Limb (tissue), 2 donors: ENCODE results near the gene ST6GALNAC4.
A peak's percentile ranks its signal among the peaks of the same experiment; 100 is the strongest.
"Not testable (repeated sequence)": the region's sequence is repeated elsewhere in the genome, so short reads cannot be mapped to it uniquely, and the experiment has no call there.

Experiments used
- DNase-seq, 2 donors: peaks; one replicate each; pipeline ENCODE4 v3.0.0-alpha.2; 2016; ENCODE audit errors: extremely low spot score in 2 of 2

Gene ST6GALNAC4

GRCh38 chr9:127872369-127873222 lies 44.2 kb downstream of the ST6GALNAC4 start:
- no peak for DNase-seq

- DNase-seq, result no peak
These were observed 45.3 kb downstream of the ST6GALNAC4 start for GRCh38 chr9:127871531-127871930.

- no peak for DNase-seq
These were observed 46.0 kb downstream of the ST6GALNAC4 start for GRCh38 chr9:127870887-127871286.

GRCh38 chr9:127870153-127870491 lies 46.7 kb downstream of the ST6GALNAC4 start:
- not testable (repeated sequence) for DNase-seq

- peak; percentile 70 to 89 for DNase-seq
These were observed 47.3 kb downstream of the ST6GALNAC4 start for GRCh38 chr9:127869310-127870152.

GRCh38 chr9:127868278-127868902 lies 48.5 kb downstream of the ST6GALNAC4 start:
- peak in 1 of 2 donors; percentile 18 for DNase-seq

- peak in 1 of 2 donors; percentile 25 for DNase-seq
These were observed 49.2 kb downstream of the ST6GALNAC4 start for GRCh38 chr9:127867356-127868277.

- DNase-seq, result peak in 1 of 2 donors; percentile 19
These were observed 50.3 kb downstream of the ST6GALNAC4 start for GRCh38 chr9:127866535-127866934.

GRCh38 chr9:127865645-127866464 lies 51.0 kb downstream of the ST6GALNAC4 start:
- peak in 1 of 2 donors; percentile 14 for DNase-seq

GRCh38 chr9:127863191-127863621 lies 53.6 kb downstream of the ST6GALNAC4 start:
- DNase-seq, result no peak

- no peak for DNase-seq
These were observed 54.5 kb downstream of the ST6GALNAC4 start for GRCh38 chr9:127862075-127863011.

GRCh38 chr9:127860779-127861178 lies 56.1 kb downstream of the ST6GALNAC4 start:
- no peak for DNase-seq

GRCh38 chr9:127860260-127860659 lies 56.6 kb downstream of the ST6GALNAC4 start:
- no peak for DNase-seq

GRCh38 chr9:127858041-127858512 lies 58.8 kb downstream of the ST6GALNAC4 start:
- no peak for DNase-seq
